ENCODE measurements around the gene C19orf12.

DNA sequence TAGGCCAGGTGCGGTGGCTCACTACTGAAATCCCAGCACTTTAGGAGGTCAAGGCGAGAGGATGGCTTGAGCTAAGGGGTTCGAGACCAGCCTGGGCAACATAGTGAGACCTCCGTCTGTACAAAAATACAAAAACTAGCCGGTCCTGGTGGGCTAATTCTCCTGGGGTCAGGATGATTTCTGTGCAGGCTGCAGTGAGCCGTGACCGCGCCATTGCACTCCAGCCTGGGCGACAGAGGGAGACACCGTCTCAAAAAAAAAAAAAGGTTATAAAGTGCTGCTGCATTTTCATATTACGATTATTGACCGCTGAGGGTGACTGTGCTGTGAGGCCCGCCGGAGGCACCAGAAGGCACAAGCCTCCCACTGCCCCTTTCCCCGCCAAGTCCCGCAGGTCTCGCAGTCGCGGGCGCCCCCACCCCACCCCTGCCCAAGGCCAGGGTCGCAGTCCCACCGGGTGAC is 50.3 kb downstream of the C19orf12 start:
- TF ChIP-seq TCF7L2 (IDR thresholded peaks at IDR 0.05; ENCODE audit: low read depth, low read length) = no peak
- TF ChIP-seq FOXM1 (CRISPR knock-in tag; IDR thresholded peaks at IDR 0.05) = no peak
- no peak for TF ChIP-seq EZH2 (conservative IDR thresholded peaks at IDR 0.05; ENCODE audit: low read depth, low read length)
- no peak for TF ChIP-seq IRF2 (CRISPR knock-in tag; IDR thresholded peaks at IDR 0.05)
- TF ChIP-seq, protein P1, sequence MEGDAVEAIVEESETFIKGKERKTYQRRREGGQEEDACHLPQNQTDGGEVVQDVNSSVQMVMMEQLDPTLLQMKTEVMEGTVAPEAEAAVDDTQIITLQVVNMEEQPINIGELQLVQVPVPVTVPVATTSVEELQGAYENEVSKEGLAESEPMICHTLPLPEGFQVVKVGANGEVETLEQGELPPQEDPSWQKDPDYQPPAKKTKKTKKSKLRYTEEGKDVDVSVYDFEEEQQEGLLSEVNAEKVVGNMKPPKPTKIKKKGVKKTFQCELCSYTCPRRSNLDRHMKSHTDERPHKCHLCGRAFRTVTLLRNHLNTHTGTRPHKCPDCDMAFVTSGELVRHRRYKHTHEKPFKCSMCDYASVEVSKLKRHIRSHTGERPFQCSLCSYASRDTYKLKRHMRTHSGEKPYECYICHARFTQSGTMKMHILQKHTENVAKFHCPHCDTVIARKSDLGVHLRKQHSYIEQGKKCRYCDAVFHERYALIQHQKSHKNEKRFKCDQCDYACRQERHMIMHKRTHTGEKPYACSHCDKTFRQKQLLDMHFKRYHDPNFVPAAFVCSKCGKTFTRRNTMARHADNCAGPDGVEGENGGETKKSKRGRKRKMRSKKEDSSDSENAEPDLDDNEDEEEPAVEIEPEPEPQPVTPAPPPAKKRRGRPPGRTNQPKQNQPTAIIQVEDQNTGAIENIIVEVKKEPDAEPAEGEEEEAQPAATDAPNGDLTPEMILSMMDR (CRISPR knock-in tag; IDR thresholded peaks at IDR 0.05) = peak; percentile 42; the same call in 1 of the 2 replicates
- TF ChIP-seq POLR2AphosphoS5 (IDR thresholded peaks at IDR 0.05; ENCODE audit: low read depth, low read length) = no peak
- TF ChIP-seq GABPA (IDR thresholded peaks at IDR 0.05; ENCODE audit: low read depth, low read length) = no peak
- TF ChIP-seq GABPA (CRISPR knock-in tag; IDR thresholded peaks at IDR 0.05; ENCODE audit: low read depth) = no peak
- TF ChIP-seq, protein P2, sequence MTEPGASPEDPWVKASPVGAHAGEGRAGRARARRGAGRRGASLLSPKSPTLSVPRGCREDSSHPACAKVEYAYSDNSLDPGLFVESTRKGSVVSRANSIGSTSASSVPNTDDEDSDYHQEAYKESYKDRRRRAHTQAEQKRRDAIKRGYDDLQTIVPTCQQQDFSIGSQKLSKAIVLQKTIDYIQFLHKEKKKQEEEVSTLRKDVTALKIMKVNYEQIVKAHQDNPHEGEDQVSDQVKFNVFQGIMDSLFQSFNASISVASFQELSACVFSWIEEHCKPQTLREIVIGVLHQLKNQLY (CRISPR knock-in tag; IDR thresholded peaks at IDR 0.05) = no peak
- no peak for TF ChIP-seq TAF1 (CRISPR knock-in tag; IDR thresholded peaks at IDR 0.05)
- TF ChIP-seq NR2F6 (IDR thresholded peaks at IDR 0.05) = no peak
- TF ChIP-seq NR2F6 (CRISPR knock-in tag; IDR thresholded peaks at IDR 0.05) = no peak
- no peak for TF ChIP-seq TRIM24 (CRISPR knock-in tag; IDR thresholded peaks at IDR 0.05)
- TF ChIP-seq SRSF4 (IDR thresholded peaks at IDR 0.05; ENCODE audit: low read depth, low read length, poor library complexity, severe bottlenecking) = no peak
- no peak for TF ChIP-seq SYNCRIP (IDR thresholded peaks at IDR 0.05; ENCODE audit: insufficient read depth, low read depth, low read length)
